SH-SY5Y (cell line): Measurements from ENCODE around the gene PLXDC2.

Experiments
- GATA2 ChIP-seq: IDR thresholded peaks from 2 replicates; pipeline ENCODE4 v1.6.1; 2011; ENCODE audit warnings: mild to moderate bottlenecking, low read depth, low read length
- GATA3 ChIP-seq: IDR thresholded peaks from 2 replicates; pipeline ENCODE4 v1.6.1; 2011; ENCODE audit warnings: low read depth, mild to moderate bottlenecking, low read length, moderate library complexity

DNA sequence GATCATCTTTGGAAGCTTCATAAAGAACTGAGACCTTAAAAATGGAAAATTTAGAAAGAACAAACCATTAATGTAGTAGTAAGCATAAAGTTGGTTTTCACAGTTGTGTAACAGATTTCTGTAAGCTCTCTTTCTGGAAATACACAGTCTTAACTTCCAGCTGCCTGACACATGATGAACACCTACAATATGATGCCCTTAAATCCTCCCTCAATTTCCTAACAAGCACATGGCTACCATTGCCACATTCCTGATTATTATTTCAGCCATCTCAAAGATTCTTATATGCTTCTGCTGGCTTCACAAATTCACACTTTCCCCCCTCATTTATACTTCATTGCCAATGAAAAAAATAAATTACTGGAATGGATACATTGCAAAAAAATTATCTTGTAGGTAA is 49.4 kb downstream of the PLXDC2 start:
- TF ChIP-seq GATA2 (no peak), GATA3 (no peak)
